Measurements from ENCODE around the gene TBX10.
A peak's percentile ranks its signal among the peaks of the same experiment; 100 is the strongest.
"Not testable (repeated sequence)": the region's sequence is repeated elsewhere in the genome, so short reads cannot be mapped to it uniquely, and the experiment has no call there.

The TBX10 gene

DNA sequence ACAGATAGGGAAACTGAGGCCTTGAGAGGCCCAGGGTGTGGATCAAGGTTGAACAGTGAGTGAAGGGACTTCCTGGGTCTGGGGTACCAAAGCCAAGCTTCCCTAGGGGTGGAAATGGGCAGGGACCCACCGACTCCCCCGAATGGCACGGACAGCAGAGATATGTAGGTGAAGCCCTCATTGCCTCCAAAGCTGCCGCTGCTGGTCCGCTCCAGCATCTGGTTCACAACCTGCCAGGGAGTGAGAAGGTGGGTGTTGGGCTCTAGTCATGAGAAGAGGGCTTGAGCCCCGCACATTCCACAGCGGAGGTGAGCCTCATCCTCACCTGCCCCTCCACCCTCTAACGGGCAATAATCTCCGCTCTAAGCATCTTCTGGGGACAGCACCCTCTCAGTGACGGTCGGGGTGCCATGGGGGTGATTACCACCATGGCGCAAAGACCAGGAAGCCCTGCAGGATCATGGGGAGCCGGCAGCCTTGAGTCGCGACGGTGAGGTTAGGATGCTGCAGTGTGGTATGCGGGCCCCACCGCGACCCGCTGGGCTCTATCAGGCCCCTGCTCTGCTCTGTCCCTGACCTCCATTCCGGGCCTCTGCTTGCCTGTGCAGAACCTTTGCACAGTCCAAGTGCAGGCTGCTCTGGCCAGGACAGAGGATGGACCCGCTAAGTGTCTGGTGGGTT lies 24.1 kb upstream of the TBX10 start:
- no peak for DNase-seq

DNA sequence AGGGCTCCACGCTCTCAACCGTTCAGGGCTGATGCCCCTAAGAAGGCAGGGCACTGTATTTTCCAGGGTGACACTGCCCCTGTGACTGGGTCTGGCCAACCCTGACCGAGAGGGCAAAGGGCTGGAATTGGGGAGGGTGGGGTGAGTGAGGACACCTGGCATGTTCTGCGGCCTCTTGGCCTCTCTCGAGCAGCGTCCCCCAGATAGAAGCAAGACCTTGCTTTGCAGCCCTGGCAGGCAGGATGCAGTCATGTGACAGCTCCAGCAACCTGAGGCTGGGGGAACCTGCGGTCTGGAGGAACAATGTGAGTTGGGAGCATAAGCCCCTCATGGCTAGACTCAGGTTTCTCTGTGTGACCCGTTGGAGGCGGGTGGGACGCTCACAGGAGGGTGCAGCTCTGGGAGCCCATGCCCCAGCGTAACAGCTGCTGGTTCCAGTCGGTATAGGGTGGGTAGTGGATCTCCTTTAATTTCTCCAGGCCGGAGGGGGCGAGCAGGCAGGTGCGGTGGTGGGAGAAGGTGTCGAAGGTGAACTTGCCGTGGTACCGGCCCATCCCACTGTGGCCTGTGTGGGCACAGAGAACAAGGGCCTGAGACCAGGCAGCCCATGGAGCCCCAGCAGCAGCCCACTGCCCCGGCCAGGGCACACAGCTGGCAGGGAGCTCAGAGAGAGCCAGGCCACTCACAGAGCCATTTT lies 23.4 kb upstream of the TBX10 start:
- DNase-seq, result no peak

DNA sequence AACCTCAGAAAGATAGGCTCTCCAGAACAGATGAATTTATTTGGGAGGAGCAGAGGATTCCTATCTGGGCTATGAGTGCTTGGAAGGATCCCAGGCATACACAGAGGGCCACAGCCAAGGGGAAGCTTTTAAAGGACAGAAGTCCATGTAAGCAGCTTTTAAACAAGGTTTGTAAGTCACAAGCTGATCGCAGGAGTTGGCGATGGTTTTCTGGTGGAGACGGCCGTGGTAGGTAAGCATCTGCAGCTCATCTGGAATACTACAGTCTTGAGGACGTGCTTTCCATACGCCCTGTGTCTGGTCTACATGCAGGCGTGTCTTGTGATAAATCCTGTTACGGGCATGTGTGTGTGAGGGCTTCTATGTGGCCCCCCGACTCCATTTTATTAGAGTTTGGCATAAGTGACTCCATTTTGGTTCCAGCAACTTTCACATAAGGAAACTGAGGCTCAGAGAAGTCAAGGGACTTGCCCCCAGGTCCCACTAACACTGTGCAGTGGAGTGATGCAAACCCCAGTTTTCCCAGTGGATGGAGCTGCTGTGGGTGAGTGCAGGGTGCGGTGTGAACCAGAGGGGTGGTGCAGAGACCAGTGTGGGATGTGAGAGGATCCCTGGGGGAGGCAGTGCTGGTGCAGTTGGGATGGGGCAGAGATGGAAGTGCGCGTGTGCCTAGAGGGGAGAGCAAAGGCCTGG lies 22.7 kb upstream of the TBX10 start:
- DNase-seq, result no peak

- DNase-seq, result not testable (repeated sequence)
Observed at GRCh38 chr11:67660752-67661151, 21.2 kb upstream of the TBX10 start.

- not testable (repeated sequence) for DNase-seq
Observed at GRCh38 chr11:67659651-67660165, 20.1 kb upstream of the TBX10 start.

- DNase-seq, result no peak
Observed at GRCh38 chr11:67657300-67657699, 17.7 kb upstream of the TBX10 start.

GRCh38 chr11:67656278-67656922 lies 16.8 kb upstream of the TBX10 start:
- DNase-seq, result no peak

DNA sequence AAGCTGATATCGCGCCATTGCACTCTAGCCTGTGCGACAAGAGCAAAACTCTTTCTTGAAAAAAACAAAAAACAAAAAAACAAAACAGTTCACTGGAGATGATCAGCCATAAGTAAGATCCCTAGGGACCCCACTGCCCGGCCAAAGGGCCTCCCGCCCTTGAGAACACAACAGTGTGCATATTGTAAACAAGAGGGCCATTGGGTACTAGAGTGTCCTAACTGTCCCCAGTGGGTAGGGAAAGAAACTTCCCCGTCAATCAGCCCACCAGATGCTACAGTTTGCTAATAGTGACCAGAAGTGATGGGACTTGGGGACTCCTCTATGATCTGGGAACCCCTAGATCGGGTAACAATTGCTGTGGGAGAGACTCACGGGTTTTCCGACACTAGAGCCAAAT lies 14.7 kb upstream of the TBX10 start:
- DNase-seq, result no peak

- no peak for DNase-seq
Observed at GRCh38 chr11:67652965-67653845, 13.6 kb upstream of the TBX10 start.

- no peak for DNase-seq
Observed at GRCh38 chr11:67651976-67652781, 12.6 kb upstream of the TBX10 start.

- DNase-seq, result no peak
Observed at GRCh38 chr11:67649634-67650510, 10.3 kb upstream of the TBX10 start.

DNA sequence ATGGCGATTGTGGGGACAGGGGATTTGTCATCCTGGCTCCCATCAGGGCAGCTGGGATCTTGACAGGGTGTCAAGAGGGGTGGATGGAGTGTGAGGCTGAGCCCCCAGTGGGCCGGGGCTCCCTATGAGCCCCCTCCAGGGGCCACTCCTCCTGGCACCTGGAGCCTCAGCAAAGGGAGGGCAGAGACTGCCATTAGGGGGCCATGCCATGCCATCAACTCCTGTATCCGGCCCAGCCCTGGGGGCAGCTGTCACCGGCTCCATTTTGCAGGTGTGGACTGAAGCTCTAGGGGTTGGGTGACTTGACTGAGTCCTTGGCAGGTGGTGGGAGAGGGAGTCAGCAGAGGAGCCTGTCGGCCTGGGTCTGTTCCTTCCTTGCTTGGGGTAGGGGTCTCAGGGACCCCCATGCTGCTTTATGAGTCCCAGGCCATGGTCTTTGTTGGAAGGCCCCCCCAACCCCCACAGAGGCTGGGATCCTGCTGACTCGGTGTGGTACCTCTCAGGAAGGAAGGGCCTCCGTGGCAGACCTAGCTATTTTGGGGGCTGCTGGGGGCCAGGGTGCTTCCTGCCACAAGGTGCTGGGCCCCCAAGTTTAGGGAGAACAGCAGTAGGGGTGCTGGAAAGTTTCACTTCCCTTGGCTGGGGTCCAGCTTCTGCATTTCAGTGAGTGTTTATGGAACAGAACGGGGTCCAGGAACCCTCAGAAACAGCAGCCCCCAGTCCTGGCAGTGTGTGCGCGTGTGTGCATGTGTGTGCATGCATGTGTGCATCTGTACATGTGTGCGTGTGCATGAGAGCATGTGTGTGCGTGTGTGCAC lies 9.4 kb upstream of the TBX10 start:
- no peak for DNase-seq

GRCh38 chr11:67648140-67648795 lies 8.7 kb upstream of the TBX10 start:
- peak; percentile 64 for DNase-seq

- no peak for DNase-seq
Observed at GRCh38 chr11:67647471-67647870, 7.9 kb upstream of the TBX10 start.

- no peak for DNase-seq
Observed at GRCh38 chr11:67646535-67647336, 7.2 kb upstream of the TBX10 start.

- DNase-seq, result no peak
Observed at GRCh38 chr11:67645521-67646461, 6.2 kb upstream of the TBX10 start.
